ENCODE results near the gene PANX3. TPM values are rescaled to one million over a fixed set of nuclear protein-coding genes. Genes with fewer than 3 reads are reported as not detected.
A peak's percentile ranks its signal among the peaks of the same experiment; 100 is the strongest.
"Not testable (repeated sequence)": the region's sequence is repeated elsewhere in the genome, so short reads cannot be mapped to it uniquely, and the experiment has no call there.

The PANX3 gene
- total RNA-seq (2014; rRNA removed; shearing (Covaris generic)) = not detected in 2 replicates

DNA sequence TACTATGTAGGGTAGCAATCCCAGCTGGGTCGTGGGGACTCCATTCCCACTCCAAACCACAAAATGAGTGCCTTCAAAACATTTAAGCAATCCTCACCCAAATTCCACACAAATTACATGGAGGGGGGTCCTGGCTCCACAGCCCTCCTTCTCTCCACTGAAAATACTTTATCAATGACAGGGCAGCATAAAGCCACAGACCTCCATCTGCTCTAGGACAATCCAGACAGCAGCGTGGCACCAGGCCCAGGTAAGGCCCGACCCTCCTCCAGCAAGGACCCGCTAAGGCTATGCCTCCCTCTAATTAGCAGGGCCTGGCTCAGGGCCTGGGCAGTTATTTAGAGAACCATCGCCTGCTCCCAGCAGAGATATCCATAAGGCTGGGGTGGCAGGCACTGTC is at the start of gene PANX3:
TSS of gene PANX3 (plus strand) at position 365 of the 400 bp plus-strand sequence. CDS start 129 bp downstream, outside the sequence.
- no peak for DNase-seq (ENCODE audit: low read depth)

- DNase-seq (ENCODE audit: low read depth) = no peak
Measured at GRCh38 chr11:124569697-124570096, 41.5 kb upstream of the PANX3 start, which contains the start of gene OR8A1. TSS of gene OR8A1 (plus strand) at chr11:124569997. CDS start at chr11:124570120, 123 bp downstream.

GRCh38 chr11:124570160-124570559 is 41.1 kb upstream of the PANX3 start:
- no peak for DNase-seq (ENCODE audit: low read depth)

GRCh38 chr11:124577716-124578427 is 33.4 kb upstream of the PANX3 start:
- no peak for DNase-seq (ENCODE audit: low read depth)

DNA sequence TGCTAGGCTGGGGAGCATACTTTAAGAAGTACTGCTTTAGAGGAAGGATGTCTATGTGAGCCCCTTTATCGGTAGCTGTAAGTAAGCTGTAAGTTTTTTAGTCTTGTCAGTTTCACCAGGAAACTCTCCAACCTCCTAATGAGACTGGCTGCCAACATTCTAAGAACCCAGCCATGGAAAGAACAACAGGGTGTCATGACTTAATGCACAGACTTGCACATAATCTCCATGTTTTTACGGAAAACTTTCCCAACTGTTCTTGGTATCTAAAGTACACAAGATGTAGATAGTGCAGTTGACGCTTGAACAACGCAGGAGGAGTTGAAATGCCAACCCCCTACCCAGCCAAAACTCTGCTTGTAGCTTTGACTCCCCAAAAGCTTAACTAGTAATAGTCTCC is 32.5 kb upstream of the PANX3 start:
- DNase-seq (ENCODE audit: low read depth) = no peak

- peak; percentile 10 for DNase-seq (ENCODE audit: low read depth)
Measured at GRCh38 chr11:124581817-124582216, 29.4 kb upstream of the PANX3 start.

GRCh38 chr11:124582565-124582964 is 28.7 kb upstream of the PANX3 start:
- DNase-seq (ENCODE audit: low read depth) = no peak

- no peak for DNase-seq (ENCODE audit: low read depth)
Measured at GRCh38 chr11:124583781-124584180, 27.4 kb upstream of the PANX3 start.

- DNase-seq (ENCODE audit: low read depth) = no peak
Measured at GRCh38 chr11:124584681-124585372, 26.4 kb upstream of the PANX3 start.

DNA sequence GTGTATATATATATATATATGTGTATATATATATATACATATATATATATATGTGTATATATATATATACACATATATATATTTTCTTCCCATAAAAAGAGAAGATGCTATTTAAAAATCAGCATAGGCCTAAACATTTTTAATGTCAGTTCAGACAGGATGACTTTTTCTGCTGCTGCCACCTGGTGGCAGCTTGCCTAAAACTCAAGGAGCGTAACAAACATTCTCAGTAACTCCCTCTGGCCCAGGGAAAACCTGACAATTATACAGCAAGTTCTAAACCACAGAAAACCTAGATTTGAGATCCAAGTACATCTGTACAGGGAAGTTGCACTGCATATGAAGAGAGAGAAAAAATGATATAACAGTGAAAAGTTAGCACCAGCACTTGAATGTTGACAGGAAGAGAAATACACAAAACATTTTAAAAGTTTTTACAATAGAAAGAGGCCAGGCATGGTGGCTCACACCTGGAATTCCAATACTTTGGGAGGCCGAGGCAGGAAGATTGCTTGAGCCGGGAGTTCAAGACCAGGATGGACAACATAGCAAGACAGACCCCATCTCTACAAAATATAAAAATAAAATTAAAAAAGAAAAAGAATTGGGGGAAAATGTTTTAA is 24.9 kb upstream of the PANX3 start:
- DNase-seq (ENCODE audit: low read depth) = peak; percentile 46

GRCh38 chr11:124591430-124591829 is 19.8 kb upstream of the PANX3 start:
- no peak for DNase-seq (ENCODE audit: low read depth)

DNA sequence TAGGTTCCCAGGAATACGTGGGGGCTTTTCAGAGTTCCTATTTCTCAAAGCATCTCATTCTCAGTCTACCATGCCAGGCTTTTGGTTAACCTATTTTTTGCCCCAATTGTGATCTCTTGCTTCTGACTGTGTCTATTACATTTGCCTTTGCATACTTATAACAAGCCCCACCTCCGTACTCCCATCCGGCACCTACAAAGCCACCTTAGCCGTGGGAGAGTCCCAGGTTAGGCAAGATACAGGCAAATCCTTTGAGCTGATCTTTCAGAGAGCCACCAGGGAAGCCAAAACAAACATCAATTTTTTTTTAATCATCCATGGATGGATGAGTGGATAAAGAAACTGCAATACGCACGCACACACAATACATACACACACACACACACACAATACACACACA is 18.6 kb upstream of the PANX3 start:
- no peak for DNase-seq (ENCODE audit: low read depth)

- DNase-seq (ENCODE audit: low read depth) = no peak
Measured at GRCh38 chr11:124595302-124595701, 15.9 kb upstream of the PANX3 start.

- DNase-seq (ENCODE audit: low read depth) = no peak
Measured at GRCh38 chr11:124597626-124598025, 13.6 kb upstream of the PANX3 start.

DNA sequence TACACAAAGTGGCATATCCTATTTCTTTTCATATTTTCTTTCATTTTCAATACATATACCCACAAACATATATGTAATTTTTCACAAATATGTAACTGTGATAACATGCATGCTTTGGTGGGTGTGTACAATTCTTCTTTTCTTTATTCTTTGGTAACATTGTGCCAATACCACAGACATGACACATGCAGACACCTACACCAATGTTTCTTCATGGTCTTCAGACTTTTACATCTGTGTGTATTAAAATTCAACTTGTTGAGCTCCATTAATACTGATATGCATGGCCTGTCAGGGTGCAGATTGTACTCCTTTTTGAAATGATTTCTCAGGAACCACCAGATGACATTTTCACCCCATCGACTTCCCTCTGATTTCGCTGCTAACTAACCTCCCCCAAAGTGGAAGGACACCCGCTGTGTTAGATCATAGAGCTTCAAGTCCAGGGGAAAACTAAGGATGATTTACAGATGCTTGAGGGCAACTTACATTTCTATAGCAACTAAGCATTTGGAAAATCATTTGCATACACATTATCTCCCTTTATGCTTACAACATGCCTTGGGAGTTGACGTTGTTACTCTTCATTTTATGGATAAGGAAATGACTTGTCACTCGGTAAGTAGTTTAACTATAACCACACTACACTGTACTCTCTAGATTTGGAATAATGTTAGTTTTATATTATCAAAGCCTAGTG is 10.5 kb upstream of the PANX3 start:
- no peak for DNase-seq (ENCODE audit: low read depth)

DNA sequence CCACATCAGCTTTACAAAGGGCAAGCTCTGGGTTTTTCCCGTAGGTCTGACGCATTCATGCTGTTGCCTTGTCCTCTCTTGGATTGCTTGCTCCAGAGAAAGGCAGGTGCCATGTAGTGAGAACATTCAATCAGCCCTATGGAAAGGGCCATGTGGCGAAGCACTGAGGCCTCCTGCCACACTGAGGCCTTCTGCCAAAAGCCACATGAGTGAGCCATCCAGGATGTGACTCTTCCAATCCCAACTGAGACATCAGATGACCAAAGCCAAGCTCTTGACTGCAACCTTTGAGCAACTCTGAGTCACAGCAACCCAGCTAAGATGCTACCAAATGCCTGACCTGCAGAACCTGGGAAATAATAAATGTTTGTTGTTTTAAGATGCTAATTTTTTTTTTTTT is 9.0 kb upstream of the PANX3 start:
- DNase-seq (ENCODE audit: low read depth) = peak; percentile 85

DNA sequence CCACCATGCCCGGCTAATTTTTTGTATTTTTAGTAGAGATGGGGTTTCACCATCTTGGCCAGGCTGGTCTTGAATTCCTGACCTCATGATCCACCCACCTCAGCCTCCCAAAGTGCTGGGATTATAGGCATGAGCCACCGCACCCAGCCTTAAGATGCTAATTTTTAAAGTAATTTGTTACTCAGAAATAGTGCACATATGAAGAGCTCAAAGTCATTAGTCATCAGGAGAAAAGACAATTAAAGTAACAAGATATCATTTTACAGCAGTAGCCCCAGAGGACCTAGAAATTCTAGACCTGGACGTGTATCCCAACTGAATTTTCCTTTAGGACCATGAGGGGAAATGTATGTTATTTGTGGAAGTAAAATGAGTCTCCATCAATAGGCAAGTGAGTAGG is 8.5 kb upstream of the PANX3 start:
- not testable (repeated sequence) for DNase-seq (ENCODE audit: low read depth)

DNA sequence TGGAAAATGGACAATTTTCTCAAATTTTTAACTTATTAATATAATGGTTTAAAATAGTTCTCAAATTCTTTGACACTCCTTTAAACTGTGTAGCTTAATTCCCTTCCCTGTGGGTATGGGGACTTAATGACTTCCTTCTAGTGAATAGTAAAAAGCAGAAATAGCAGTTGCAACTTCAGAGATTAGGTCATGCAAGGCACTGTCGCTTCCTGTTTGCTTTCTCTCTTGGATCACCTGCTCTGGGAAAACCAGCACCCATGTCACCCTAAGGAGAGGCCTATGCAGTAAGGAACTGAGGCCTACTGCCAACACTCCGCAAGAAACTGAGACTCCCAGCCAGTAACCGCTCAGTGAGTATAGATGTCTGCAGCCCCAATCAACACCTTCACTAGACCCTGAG is 5.5 kb upstream of the PANX3 start:
- DNase-seq (ENCODE audit: low read depth) = no peak

DNA sequence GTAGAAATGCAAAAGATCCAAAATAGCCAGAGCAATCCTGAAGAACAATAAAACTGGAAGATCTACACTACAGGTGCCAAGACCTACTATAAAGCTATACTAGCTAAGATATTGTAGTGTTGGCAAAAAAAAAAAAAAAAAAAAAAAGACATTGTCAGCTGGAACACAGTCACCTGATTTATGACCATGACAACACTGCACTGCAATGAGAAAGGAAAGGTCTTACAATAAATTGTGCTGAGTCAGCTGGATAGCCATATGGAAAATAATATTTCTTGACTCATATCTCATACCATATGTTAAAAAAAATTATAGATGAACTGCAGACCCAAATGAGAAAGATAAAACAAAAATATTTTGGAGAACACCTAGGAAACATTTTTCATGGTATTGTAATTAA is 3.1 kb upstream of the PANX3 start:
- no peak for DNase-seq (ENCODE audit: low read depth)

DNA sequence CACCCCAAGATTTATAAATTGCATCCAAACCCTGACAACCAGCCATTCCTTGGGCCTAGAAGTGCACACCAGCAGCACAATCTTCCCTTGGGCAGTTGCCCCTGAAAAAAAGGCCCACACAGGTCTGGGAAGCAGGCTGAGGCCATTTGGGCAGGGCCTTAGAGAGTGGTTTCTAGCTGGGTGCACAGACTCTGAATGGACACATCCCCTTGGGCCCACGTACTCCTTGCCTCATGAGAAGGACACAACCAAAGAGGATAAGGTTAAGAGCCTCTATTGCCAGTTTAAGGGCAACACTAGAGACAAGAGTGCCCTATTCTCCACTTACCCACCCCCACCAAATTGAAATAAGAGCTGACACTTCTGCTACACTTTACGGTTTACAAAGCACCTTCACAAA is 933 bp upstream of the PANX3 start:
- DNase-seq (ENCODE audit: low read depth) = no peak

DNA sequence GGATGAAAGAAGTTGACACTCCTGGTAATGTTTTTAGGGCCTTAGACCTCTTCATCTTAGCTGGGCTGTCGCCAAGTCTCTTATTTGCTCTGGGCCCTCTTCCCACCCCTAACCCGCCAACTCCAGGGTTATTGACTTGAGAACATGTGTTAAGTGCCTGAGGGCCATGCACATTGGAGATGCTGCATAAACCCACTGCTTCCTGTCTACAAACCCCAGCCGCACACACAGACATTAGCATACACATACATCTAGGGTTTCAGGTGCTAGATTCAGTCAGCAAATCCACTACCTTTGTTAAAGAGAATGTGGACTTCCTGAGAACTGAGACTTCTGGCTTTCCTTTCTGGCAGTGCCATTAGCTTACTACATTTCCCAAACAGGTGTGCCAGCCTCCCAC is 817 bp downstream of the PANX3 start:
- no peak for DNase-seq (ENCODE audit: low read depth)

DNA sequence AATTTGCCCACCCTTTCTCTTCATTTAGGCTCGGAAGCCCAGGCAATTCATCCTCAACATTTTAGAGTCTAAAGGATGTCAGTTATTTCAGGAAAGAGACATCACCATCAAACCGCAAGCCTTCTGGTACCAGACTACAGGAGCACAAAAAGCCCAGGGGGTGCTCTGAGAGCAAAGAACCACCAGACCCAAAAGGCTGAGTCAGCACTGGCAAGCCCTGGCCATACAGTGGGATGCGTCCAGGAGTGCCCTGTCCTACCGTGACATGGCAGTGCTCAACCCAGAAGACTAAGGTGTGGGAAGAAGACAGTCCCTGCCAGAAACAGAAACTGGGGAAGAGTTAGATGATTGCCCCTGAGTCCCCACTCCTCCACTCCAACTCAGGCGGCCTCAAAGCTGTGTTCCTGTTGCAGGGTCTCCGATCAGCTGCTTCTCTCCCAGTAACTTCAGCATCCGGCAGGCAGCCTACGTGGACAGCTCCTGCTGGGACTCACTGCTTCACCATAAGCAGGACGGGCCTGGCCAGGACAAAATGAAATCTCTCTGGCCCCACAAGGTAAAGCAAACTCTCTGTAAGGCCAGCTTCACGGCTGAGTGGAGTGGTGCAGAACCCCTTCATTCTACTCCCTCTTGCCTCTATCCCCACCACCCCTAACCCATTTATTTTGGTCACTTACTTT is 1.5 kb downstream of the PANX3 start:
- DNase-seq (ENCODE audit: low read depth) = no peak
